Measurements from ENCODE around the gene LPIN1. TPM values are rescaled to one million over a fixed set of nuclear protein-coding genes. Genes with fewer than 3 reads are reported as not detected.

LPIN1 gene
- total RNA-seq, 4 donors from 2014 or later: 28.7 to 47.0 (median 39.6) TPM

DNA sequence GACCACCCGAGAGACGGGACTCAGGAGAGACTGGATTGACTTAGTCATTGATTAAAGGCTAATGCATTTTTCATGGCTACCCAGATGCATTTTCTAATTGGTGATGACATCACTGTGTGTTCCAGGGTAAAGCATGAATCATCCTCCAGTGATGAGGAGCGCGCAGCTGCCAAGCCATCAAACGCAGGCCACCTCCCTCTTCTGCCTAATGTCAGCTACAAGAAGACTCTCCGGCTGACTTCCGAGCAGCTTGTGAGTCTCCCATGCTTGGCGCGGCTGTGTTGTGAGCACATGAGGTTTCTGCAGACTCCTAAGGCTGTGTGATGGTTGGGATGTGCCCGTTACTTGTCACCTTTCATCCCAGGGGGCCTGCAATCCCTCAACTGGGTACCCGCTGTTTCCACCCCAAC lies 56.4 kb downstream of the LPIN1 start:
- Histone ChIP-seq H3K36me3 (peaks cover 37 to 57% of the 10 kb centered on the region in 2 donors), H3K27ac (no peak overlapping the region), H3K4me1 (no peaks in the 10 kb centered on the region), H3K27me3 (no peaks in the 10 kb centered on the region), H3K9me3 (no peaks in the 10 kb centered on the region), H3K4me3 (replicated peaks in 1 of 3) (no peak overlapping the region)
- no peak for DNase-seq
- TF ChIP-seq POLR2A (IDR thresholded peaks at IDR 0.05): no peak
- TF ChIP-seq, protein P1, sequence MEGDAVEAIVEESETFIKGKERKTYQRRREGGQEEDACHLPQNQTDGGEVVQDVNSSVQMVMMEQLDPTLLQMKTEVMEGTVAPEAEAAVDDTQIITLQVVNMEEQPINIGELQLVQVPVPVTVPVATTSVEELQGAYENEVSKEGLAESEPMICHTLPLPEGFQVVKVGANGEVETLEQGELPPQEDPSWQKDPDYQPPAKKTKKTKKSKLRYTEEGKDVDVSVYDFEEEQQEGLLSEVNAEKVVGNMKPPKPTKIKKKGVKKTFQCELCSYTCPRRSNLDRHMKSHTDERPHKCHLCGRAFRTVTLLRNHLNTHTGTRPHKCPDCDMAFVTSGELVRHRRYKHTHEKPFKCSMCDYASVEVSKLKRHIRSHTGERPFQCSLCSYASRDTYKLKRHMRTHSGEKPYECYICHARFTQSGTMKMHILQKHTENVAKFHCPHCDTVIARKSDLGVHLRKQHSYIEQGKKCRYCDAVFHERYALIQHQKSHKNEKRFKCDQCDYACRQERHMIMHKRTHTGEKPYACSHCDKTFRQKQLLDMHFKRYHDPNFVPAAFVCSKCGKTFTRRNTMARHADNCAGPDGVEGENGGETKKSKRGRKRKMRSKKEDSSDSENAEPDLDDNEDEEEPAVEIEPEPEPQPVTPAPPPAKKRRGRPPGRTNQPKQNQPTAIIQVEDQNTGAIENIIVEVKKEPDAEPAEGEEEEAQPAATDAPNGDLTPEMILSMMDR (IDR thresholded peaks at IDR 0.05): no peak
- 96 to 97% methylated on average over 5 to 11 of the region's 11 CpGs for WGBS, 2 donors
- intact Hi-C loops (cut with DNase I): no loop called here

- DNase-seq: no peak
- Histone ChIP-seq H3K9me3 (no peaks in the 10 kb centered on the region), H3K36me3 (peaks cover 40% of the 10 kb centered on the region in 2 donors), H3K27me3 (no peaks in the 10 kb centered on the region), H3K27ac (no peak overlapping the region), H3K4me3 (replicated peaks in 1 of 3) (no peak overlapping the region), H3K4me1 (no peaks in the 10 kb centered on the region)
- TF ChIP-seq, protein P1 (IDR thresholded peaks at IDR 0.05): no peak
- TF ChIP-seq POLR2A (IDR thresholded peaks at IDR 0.05): no peak
- intact Hi-C loops (cut with DNase I): no loop called here
- WGBS, 2 donors: 96 to 97% methylated on average over 6 of the region's 6 CpGs
These were observed 58.6 kb downstream of the LPIN1 start for GRCh38 chr2:11805024-11805423.

DNA sequence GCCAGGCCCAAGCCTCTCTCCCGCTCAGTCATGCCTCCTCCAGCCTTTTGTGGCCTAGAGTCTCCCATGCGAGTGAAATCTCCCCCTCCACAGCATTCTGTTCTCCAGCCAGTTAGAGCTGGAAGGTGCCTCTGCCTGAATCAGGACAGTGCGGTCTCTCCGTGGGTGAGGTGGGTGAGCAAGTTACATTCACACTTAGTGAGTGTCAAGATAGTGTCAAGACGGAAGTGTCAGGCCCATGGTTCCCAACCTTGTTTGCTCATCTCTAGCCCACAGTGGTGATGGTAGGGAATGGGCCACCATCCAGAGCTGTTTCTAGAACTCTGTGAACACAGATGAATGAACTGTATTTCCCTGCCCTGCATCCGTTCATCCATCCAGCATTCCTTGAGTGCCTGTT lies 59.5 kb downstream of the LPIN1 start:
- Histone ChIP-seq H3K27ac (no peak overlapping the region), H3K4me3 (replicated peaks in 1 of 3) (no peak overlapping the region), H3K9me3 (no peaks in the 10 kb centered on the region), H3K36me3 (peaks cover 40% of the 10 kb centered on the region in 2 donors), H3K27me3 (no peaks in the 10 kb centered on the region), H3K4me1 (no peaks in the 10 kb centered on the region)
- DNase-seq: no peak
- intact Hi-C loops (cut with DNase I): no loop called here
- WGBS, 2 donors: 89 to 100% methylated on average over 6 of the region's 6 CpGs
- TF ChIP-seq, protein P1 (IDR thresholded peaks at IDR 0.05): no peak
- TF ChIP-seq POLR2A (IDR thresholded peaks at IDR 0.05): no peak

GRCh38 chr2:11807156-11808015 lies 61.0 kb downstream of the LPIN1 start:
- H3K9me3 ChIP-seq: no peaks in the 10 kb centered on the region
- peaks cover 40% of the 10 kb centered on the region in 2 donors for H3K36me3 ChIP-seq
- no peaks in the 10 kb centered on the region for H3K4me1 ChIP-seq
- DNase-seq: no peak
- H3K4me3 ChIP-seq (replicated peaks in 1 of 3): no peak overlapping the region
- intact Hi-C loops (cut with DNase I): no loop called here
- TF ChIP-seq POLR2A (IDR thresholded peaks at IDR 0.05): no peak
- TF ChIP-seq, protein P1 (IDR thresholded peaks at IDR 0.05): no peak
- 83 to 89% methylated on average over 11 of the region's 11 CpGs for WGBS, 2 donors
- no peak overlapping the region for H3K27ac ChIP-seq
- no peaks in the 10 kb centered on the region for H3K27me3 ChIP-seq

DNA sequence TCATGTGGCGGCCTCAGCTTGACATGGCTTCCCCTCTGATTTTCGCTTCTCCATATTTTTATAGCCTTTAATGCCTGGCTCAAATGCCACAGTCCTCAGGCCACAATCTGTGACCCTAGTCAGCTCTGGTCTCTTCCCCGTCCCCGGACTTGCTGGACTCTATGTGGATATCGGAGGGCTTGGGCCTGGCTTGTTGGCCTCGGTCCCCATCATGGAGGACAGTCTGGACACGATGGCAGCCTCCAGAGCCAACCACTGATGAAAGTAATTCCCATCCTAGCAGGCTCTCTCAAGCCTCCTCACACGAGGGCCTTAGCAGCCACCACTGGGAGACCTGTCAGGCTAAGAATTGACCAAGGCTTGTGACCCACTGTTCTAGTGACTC lies 61.6 kb downstream of the LPIN1 start:
- 96 to 97% methylated on average over 8 of the region's 8 CpGs for WGBS, 2 donors
- DNase-seq: no peak
- intact Hi-C loops (cut with DNase I): no loop called here
- H3K4me3 ChIP-seq (replicated peaks in 1 of 3): no peak overlapping the region
- no peaks in the 10 kb centered on the region for H3K4me1 ChIP-seq
- no peak for TF ChIP-seq POLR2A (IDR thresholded peaks at IDR 0.05)
- TF ChIP-seq, protein P1 (IDR thresholded peaks at IDR 0.05): no peak
- H3K27ac ChIP-seq: no peak overlapping the region
- peaks cover 34 to 39% of the 10 kb centered on the region in 2 donors for H3K36me3 ChIP-seq
- no peaks in the 10 kb centered on the region for H3K9me3 ChIP-seq
- no peaks in the 10 kb centered on the region for H3K27me3 ChIP-seq
